Stimulated activated CD4-positive, alpha-beta T cell treated with anti-CD3 and anti-CD28 coated beads, Interleukin-4, amount 100 ng/mL, for 24 hours (primary cell): ENCODE data around the gene EID1.
"Not testable (repeated sequence)": the region's sequence is repeated elsewhere in the genome, so short reads cannot be mapped to it uniquely, and the experiment has no call there.

Experiments used
- DNase-seq: peaks from one replicate; pipeline ENCODE4 v3.0.0-alpha.2; 2020

Gene EID1, protein sequence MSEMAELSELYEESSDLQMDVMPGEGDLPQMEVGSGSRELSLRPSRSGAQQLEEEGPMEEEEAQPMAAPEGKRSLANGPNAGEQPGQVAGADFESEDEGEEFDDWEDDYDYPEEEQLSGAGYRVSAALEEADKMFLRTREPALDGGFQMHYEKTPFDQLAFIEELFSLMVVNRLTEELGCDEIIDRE

DNA sequence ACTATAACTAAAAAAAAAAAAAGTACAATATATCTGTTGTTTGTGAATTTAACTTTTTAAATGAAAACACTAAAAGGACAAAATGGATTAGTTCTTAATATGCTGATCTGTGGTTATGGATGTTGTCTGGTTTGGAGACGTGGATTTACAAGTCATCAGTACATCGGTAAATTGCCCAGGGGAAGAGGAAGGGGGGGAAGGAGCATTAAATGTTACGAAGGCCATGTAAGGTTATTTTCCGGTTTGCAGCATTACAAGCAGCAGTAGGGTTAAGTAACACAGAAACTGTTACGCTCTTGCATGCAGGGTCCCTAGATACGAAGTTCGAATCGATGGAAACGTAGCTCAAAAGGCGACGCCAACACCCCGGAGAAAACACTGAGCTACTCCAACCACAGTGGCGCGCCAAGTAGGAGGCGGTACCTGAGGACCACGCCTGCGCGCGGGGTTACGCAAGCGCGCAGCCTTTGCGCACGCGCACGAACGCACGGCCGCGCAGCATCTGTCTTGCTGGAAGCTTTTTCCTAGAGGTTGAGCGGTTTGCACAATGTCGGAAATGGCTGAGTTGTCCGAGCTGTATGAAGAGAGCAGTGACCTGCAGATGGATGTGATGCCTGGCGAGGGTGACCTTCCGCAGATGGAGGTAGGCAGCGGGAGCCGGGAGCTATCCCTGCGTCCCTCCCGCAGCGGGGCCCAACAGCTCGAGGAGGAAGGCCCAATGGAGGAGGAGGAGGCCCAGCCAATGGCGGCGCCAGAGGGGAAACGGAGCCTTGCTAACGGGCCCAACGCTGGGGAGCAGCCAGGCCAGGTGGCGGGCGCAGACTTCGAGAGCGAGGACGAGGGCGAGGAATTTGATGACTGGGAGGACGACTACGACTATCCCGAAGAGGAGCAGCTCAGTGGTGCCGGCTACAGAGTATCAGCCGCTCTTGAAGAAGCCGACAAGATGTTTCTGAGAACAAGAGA, at the start of gene EID1:
EID1 (plus strand) TSS at position 505 of the 966 bp plus-strand sequence; CDS start at position 548, 43 bp downstream.
- DNase-seq: peak; percentile 92

- no peak for DNase-seq
Measured at GRCh38 chr15:48828471-48828870, 49.5 kb upstream of the EID1 start.

DNA sequence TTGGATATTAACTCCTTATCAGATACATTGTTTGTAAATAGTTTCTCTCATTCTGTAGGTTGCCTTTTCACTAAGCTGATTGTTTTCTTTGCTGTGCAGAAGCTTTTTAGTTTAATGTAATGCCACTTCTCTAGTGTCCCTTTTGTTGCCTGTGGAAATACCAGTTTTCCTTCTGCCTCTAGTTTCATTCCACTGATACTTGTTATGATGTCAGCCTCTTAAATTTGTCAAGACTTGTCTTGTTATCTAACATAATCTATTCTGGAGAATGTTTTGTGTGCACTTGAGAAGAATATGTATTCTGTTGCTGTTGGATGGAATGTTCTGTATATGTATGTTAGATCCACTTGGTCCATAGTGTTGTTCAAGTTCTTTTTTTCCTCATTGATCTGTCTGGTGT, 49.0 kb upstream of the EID1 start:
- DNase-seq: no peak

GRCh38 chr15:48832648-48833047, 45.3 kb upstream of the EID1 start:
- no peak for DNase-seq

DNA sequence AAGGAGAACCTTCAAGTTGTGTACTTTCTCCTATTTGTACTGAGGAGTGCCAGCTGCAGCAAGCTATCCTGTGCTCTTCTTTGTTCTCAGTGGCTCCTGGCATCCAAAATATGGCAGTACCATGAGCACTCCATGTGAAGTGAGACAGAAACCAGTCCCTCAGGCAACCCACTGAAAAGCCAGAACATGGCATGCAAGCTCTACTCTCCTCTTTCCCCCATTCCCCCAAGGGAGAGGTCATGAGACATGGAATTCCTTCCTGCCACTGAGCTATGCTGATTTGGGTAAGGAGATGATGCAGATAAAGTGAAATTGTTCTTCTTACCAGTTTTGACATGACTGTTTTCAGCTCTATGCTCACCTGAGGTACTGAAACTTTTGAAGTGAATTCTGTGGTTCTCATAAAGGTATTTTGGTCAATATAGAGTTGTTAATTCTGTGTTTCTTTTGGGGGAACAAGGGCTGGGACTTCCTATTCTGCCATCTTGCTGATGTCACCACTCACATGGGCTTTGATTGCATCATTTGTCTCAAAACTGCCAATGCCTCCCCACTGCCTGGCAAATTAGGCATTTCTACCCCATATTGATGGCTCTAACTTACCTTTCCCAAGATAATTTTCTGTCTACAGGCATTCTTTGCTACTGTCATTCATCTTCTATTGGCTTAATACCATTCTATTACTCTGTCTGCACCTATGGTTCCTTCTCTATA, 44.3 kb upstream of the EID1 start:
- no peak for DNase-seq

- DNase-seq: no peak
Measured at GRCh38 chr15:48834756-48835155, 43.2 kb upstream of the EID1 start.

- no peak for DNase-seq
Measured at GRCh38 chr15:48842501-48842900, 35.4 kb upstream of the EID1 start.

DNA sequence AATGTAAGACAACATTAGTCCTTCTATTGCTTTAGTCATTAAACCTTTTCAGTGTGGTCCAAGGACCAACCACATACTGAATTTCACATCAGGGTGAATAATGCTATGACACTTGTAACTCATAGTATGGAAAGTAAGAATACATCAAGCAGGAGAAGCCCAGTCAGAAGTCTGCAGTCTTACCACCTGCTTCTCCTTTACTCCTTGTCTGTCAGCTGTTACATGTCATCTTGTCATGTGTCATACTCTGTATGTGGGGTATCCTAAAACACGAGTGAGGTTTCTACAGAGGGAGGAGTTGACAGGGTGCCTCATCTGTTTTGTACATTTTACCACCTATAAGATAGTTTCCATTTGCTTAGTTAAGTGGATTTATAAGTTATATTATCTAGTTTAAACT, 32.8 kb upstream of the EID1 start:
- no peak for DNase-seq

DNA sequence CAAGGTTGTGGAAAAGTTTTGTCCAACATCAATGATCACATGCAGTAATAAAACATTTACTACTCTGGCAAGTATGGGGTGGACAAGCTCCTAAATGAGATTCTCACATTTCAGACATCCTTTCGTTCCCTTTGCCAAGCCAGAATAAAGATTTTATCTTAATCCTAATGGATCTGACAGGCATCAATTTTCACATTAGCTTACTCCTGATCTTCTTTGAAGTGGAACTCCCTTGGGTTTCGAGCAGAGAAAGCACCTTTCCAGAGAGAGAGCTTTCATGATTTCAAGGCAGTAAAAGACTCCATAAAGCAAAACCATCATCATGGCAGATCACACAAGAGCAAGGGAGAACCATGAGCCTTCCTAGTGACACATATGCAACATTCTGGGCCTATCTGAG, 27.3 kb upstream of the EID1 start:
- no peak for DNase-seq

DNA sequence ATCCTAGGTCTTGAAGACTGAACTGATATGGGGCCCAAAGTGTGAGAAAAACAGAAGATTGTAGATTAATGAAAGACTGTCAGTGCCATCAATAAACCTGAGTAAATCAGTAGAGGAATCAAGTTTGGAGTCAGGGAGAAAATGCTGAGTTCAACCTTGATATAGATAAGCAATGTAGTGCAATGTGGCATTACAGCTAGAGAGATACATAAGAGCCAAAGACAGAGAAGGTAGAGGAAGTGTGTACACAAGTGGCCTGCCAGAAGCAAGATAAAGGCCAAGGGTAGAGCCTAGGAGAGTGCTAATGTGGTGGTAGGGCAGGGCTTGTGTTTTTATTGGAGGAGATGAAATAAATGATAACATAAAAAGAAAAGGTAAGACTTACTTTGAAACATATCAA, 26.0 kb upstream of the EID1 start:
- no peak for DNase-seq

GRCh38 chr15:48854434-48854833, 23.5 kb upstream of the EID1 start:
- DNase-seq: not testable (repeated sequence)

DNA sequence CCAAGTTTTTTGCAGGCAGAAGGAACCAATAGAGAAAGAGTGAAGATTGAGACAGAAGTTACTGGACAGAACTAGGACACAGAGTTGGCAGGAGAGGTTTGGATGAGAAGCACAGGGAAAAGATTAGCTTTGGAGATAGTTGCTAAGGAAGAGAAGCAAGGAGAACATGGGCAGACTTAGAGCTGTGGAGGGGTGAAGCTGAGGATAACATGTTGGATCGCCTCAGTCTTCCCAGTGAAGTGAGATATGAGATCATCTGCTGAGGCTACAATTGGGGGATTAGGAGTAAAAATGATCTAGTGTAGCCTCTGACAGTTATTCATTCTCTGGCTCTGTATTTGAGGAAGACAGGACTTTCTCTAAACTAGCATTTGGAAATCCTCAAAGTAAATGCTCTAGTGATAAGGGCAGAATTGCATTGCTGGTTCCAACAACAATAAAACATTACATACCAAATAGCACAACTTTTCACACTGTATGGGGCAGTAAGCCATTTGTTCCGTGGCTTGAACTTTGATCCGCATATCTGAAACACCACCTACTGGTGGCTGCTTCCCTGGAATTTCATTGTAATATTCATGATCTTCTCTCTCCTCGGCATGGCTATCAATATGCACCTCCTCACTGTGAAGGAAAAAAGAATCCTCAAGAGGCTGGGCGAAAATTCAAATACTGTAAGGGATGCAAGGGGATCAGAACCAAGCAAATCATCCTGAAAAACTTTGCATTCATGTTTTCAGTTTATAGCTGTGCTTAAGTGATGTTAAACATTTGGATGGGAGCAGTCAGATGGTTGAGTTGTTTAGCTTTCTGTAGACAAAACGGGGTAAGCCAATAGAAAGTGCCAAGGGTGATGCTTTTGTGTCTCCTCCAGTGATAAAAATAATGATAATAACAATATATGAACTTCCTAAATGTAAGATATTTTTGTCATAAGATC, 22.2 kb upstream of the EID1 start:
- DNase-seq: no peak

GRCh38 chr15:48856942-48857341, 21.0 kb upstream of the EID1 start:
- DNase-seq: no peak

DNA sequence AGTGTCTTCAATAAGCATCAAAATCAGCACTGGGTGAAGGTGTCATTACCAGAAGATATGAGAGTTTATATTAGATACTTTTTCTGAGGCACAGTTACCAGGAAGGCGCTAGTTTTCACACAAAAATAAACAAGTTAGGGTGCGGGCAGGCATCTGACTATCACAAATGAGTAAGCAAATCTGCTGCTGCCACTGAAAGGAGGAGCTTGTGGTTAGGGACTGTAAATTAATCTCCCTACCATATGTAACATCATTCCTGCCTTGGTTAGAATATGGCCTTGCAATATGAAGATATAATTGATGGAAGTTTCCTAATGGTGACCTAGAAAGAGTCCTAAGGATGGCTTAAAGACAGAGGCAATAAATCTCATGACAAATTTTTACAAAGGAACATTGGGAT, 19.5 kb upstream of the EID1 start:
- DNase-seq: no peak

GRCh38 chr15:48859426-48859825, 18.5 kb upstream of the EID1 start:
- no peak for DNase-seq

DNA sequence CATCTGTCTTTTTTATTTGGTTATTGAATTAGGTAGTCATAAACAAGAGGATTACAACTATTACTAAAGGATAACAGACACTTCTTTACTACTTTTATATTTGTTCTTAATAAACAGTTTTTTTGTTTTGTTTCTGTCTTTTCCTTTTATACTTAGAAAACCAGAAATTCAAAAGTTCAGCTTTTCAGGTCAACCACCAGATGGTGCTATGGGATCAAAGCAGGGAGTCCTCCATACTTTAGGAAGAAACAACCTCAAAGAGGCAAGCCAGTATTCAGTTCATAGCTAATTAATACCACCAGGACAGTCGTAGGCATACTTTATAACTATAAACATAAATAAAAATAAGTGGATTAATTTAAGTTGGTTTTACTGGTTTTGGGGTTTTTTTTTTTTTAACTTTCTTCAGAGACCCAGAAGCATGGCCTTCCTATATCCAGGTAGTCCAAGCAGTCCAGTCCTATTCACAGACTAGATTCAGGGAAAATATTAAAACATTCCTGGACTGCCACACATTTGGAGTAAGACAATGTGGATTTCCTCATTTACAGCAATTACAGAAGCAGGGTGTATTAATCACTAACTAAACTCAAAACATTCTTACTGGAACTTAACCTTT, 16.0 kb upstream of the EID1 start:
- DNase-seq: peak; percentile 59

GRCh38 chr15:48862705-48863104, 15.2 kb upstream of the EID1 start:
- DNase-seq: no peak

GRCh38 chr15:48865370-48866079, 12.4 kb upstream of the EID1 start:
- DNase-seq: no peak

DNA sequence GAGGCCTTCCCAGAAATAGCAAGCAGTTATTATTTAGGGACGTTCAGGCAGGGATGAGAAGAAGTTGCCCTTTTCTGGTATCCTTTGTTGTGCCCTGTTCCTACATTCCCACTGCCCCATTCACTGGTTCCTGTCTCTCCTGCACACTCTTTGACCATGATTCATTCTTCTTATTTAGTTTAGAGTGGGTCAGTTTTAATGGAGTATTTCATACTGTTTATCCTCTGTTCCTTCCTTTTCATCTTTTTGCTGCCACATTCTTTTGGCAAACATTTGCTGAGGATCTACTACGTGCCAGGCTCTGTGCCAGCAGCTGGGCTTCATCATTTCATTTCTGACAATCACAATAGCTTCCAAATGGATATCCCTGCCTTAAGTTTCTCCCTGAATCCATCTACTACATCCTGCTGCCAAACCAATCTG, 11.8 kb upstream of the EID1 start:
- DNase-seq: no peak

DNA sequence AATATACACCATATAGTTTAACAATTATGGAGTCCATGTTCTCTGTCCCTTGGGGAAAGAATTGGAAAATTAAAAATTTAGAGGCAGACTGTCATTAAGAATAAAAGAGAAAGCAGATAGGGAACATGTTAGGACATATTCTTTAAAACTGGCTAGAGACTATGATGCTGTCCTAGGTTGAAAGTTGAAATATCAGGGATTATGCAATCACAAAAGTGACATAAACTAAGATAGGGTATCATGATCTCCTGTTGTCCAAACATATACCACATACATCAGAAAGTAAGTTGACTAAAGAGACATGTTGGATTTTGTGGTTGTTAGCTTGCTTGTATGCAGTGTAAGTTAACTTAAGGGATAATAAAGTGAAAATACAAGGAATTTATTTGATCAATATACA, 9.9 kb upstream of the EID1 start:
- no peak for DNase-seq

DNA sequence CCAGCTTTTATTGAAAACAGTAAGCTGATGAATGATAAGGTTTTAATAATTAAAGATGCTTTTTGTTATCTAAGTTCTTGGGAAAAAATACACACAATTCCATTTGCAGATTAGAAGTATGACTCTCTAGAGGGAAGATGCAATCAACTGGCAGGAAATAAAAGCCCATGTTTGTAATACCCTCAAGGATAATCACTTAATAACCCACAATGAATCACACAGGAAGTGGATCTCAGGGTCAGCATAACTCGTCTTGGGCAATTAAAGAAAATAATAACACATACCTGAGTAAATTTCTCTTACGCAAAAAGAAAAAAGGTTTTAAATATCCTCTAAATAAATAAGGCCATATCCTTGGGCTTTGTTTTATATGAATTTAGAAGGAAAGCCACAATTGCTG, 9.4 kb upstream of the EID1 start:
- no peak for DNase-seq
